ENCODE data around the gene STK24. TPM values are rescaled to one million over a fixed set of nuclear protein-coding genes. Genes with fewer than 3 reads are reported as not detected.

Gene STK24
- total RNA-seq, 5 donors from 2014 or later (not counting 1 experiment from before 2014, with no cell fraction given): 92.1 to 143 (median 113) TPM

DNA sequence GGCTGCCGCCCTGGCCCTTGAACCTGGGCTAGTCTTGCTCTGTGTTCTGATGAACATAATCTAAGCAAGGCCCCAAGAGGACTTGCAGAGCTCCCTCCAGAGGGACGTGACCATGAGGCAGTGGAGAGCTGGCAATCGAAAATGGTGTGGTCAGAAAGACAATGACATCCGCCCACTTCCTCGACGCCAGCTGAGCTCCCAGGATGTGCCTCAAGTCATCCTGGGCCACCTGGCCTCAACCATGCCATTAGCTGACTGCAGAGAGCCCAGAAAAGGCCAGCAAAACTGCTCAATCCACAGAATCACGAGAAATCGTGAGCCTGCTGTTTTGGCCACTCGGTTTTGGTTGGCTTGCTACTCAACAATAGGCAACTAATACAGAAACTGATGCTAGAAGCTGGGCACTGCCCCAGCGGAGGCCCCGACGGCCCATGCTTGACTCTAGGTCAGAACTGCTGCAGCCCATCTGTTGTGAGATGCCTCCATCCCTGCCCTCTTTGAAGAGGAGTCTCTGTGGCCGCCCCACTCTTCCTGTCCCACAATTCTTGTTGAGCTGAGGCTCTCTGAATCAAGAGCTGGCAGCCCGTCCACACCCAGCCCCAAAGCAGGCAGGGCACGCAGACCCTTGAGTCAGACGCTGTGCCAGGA is 53.3 kb downstream of the STK24 start:
- H3K36me3 ChIP-seq (ENCODE audit: control insufficient read depth in 2 of 2, extremely low read depth in 1 of 2, insufficient read depth in 1 of 2, low read length in 1 of 2): peaks cover 0 to 4% of the 10 kb centered on the region in 2 donors
- POLR2A ChIA-PET: no interaction called here
- Mint-ChIP-seq H3K9me3 (no peaks in the 10 kb centered on the region), H3K4me3 (peak overlapping the region in 2 of 3 donors; percentile 31), H3K4me1 (peaks cover 87 to 98% (median 95%) of the 10 kb centered on the region in 3 donors), H3K27me3 (no peaks in the 10 kb centered on the region), H3K36me3 (peaks cover 6% of the 10 kb centered on the region), H3K27ac (peak overlapping the region; percentile 66 to 80)
- 66% methylated on average over 14 of the region's 16 CpGs for WGBS (ENCODE audit: insufficient coverage)
- no peaks in the 10 kb centered on the region for H3K9me3 ChIP-seq
- no peak overlapping the region for H3K4me3 ChIP-seq (ENCODE audit: control insufficient read depth in 1 of 2, extremely low read depth in 1 of 2, low read length in 1 of 2)
- DNase-seq: no peak
- peak overlapping the region; percentile 27 for H3K27ac ChIP-seq (ENCODE audit: low read length)
- CTCF ChIA-PET: interaction anchor here in 1 of 2 donors (1.1 kb wide), 1 partner anchor 13 kb away, joined by 3 read pairs; no protein-coding TSS in a partner anchor
- peaks cover 4 to 79% of the 10 kb centered on the region in 2 experiments for H3K4me1 ChIP-seq (ENCODE audit: control insufficient read depth in 1 of 2, extremely low read depth in 1 of 2, insufficient read depth in 2 of 2, low read length in 2 of 2)
- ATAC-seq (replicated peaks in 1 of 4): peak in 1 of 4 experiments; percentile 15
- H3K27me3 ChIP-seq (replicated peaks in 1 of 2; ENCODE audit: control insufficient read depth in 2 of 2, extremely low read depth in 1 of 2, insufficient read depth in 2 of 2, low read length in 1 of 2): no peaks in the 10 kb centered on the region

- no peak for DNase-seq
- Histone ChIP-seq H3K9me3 (no peaks in the 10 kb centered on the region), H3K4me1 (ENCODE audit: control insufficient read depth in 1 of 2, extremely low read depth in 1 of 2, insufficient read depth in 2 of 2, low read length in 2 of 2) (peaks cover 4 to 68% of the 10 kb centered on the region in 2 experiments), H3K27me3 (replicated peaks in 1 of 2; ENCODE audit: control insufficient read depth in 2 of 2, extremely low read depth in 1 of 2, insufficient read depth in 2 of 2, low read length in 1 of 2) (no peaks in the 10 kb centered on the region), H3K4me3 (ENCODE audit: control insufficient read depth in 1 of 2, extremely low read depth in 1 of 2, low read length in 1 of 2) (no peak overlapping the region), H3K36me3 (ENCODE audit: control insufficient read depth in 2 of 2, extremely low read depth in 1 of 2, insufficient read depth in 1 of 2, low read length in 1 of 2) (peaks cover 0 to 4% of the 10 kb centered on the region in 2 donors), H3K27ac (ENCODE audit: low read length) (peak overlapping the region; percentile 27)
- no peak for ATAC-seq (replicated peaks in 1 of 4)
- 100% methylated on average over 2 of the region's 5 CpGs for WGBS (ENCODE audit: insufficient coverage)
- H3K9me3 Mint-ChIP-seq: no peaks in the 10 kb centered on the region
- H3K36me3 Mint-ChIP-seq: peaks cover 16% of the 10 kb centered on the region
- H3K4me1 Mint-ChIP-seq: peaks cover 91 to 100% (median 99%) of the 10 kb centered on the region in 3 donors
- POLR2A ChIA-PET: no interaction called here
- H3K27ac Mint-ChIP-seq: peak overlapping the region; percentile 11 to 78
- CTCF ChIA-PET: interaction anchor here in 1 of 2 donors (1.2 kb wide), 1 partner anchor 18 kb away, joined by 3 read pairs; no protein-coding TSS in a partner anchor
- H3K4me3 Mint-ChIP-seq: no peak overlapping the region
- no peaks in the 10 kb centered on the region for H3K27me3 Mint-ChIP-seq
Measured at GRCh38 chr13:98522371-98522770, 54.5 kb downstream of the STK24 start.

GRCh38 chr13:98521461-98522247 is 55.3 kb downstream of the STK24 start:
- WGBS (ENCODE audit: insufficient coverage): 94% methylated on average over 19 of the region's 20 CpGs
- Histone ChIP-seq H3K4me1 (ENCODE audit: control insufficient read depth in 1 of 2, extremely low read depth in 1 of 2, insufficient read depth in 2 of 2, low read length in 2 of 2) (peaks cover 4 to 65% of the 10 kb centered on the region in 2 experiments), H3K27me3 (replicated peaks in 1 of 2; ENCODE audit: control insufficient read depth in 2 of 2, extremely low read depth in 1 of 2, insufficient read depth in 2 of 2, low read length in 1 of 2) (no peaks in the 10 kb centered on the region), H3K4me3 (ENCODE audit: control insufficient read depth in 1 of 2, extremely low read depth in 1 of 2, low read length in 1 of 2) (no peak overlapping the region), H3K36me3 (ENCODE audit: control insufficient read depth in 2 of 2, extremely low read depth in 1 of 2, insufficient read depth in 1 of 2, low read length in 1 of 2) (peaks cover 1 to 10% of the 10 kb centered on the region in 2 donors), H3K9me3 (no peaks in the 10 kb centered on the region), H3K27ac (ENCODE audit: low read length) (no peak overlapping the region)
- H3K4me3 Mint-ChIP-seq: no peak overlapping the region
- H3K27ac Mint-ChIP-seq: peak overlapping the region; percentile 46 to 78
- ChIA-PET POLR2A (no interaction called here), CTCF (interaction anchor here in 1 of 2 donors (1.2 kb wide), 1 partner anchor 17 kb away, joined by 3 read pairs; no protein-coding TSS in a partner anchor)
- H3K27me3 Mint-ChIP-seq: no peaks in the 10 kb centered on the region
- ATAC-seq (replicated peaks in 1 of 4): no peak
- no peak for DNase-seq
- peaks cover 88 to 99% (median 98%) of the 10 kb centered on the region in 3 donors for H3K4me1 Mint-ChIP-seq
- peaks cover 18% of the 10 kb centered on the region for H3K36me3 Mint-ChIP-seq
- no peaks in the 10 kb centered on the region for H3K9me3 Mint-ChIP-seq

DNA sequence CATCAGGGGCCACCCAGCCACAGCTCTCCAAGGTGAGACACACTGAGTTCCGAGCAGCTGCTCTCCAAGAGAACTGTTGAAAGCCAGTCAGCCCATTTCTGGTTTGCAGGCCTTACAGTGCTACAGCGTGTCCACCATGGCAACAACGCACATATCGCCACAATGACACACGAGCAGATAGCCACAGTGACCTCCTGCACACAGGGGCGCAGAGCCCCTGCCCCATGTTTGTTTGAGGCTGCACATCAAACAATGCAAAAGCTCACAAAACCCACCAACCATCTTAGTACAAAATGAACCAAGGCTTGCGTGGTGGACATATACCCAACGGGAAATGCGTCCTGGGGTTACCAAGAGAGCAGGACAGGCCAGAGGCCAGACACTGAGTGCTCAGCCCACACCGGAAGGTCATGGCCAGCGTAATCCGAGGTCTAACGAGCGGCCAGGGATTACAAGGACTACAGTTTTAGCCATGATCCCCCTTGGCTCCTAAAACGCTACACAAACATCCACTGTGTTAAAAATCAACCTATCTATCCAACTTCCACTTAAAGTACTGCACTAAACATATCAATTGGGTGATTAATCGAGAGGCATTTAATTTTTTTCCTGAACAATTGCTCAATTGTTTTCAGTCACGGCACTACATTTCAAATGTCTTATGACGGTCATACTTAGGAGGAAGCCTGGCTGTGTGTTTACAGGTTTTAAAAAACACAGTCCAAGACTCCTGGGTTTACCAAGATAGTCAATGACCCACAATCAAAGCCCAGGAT is 56.0 kb downstream of the STK24 start:
- H3K27ac ChIP-seq (ENCODE audit: low read length): peak overlapping the region; percentile 26
- Mint-ChIP-seq H3K4me1 (peaks cover 88 to 99% (median 98%) of the 10 kb centered on the region in 3 donors), H3K27ac (peak overlapping the region; percentile 15 to 65), H3K4me3 (no peak overlapping the region), H3K36me3 (peaks cover 23% of the 10 kb centered on the region), H3K27me3 (no peaks in the 10 kb centered on the region), H3K9me3 (no peaks in the 10 kb centered on the region)
- H3K9me3 ChIP-seq: no peaks in the 10 kb centered on the region
- ChIA-PET POLR2A (no interaction called here), CTCF (interaction anchor here in 1 of 2 donors (1.1 kb wide), 1 partner anchor 132 kb away, joined by 3 read pairs; no protein-coding TSS in a partner anchor)
- ATAC-seq (replicated peaks in 1 of 4) (no peak), DNase-seq (no peak)
- peaks cover 3 to 10% of the 10 kb centered on the region in 2 donors for H3K36me3 ChIP-seq (ENCODE audit: control insufficient read depth in 2 of 2, extremely low read depth in 1 of 2, insufficient read depth in 1 of 2, low read length in 1 of 2)
- no peaks in the 10 kb centered on the region for H3K27me3 ChIP-seq (replicated peaks in 1 of 2; ENCODE audit: control insufficient read depth in 2 of 2, extremely low read depth in 1 of 2, insufficient read depth in 2 of 2, low read length in 1 of 2)
- 95% methylated on average over 12 of the region's 18 CpGs for WGBS (ENCODE audit: insufficient coverage)
- no peak overlapping the region for H3K4me3 ChIP-seq (ENCODE audit: control insufficient read depth in 1 of 2, extremely low read depth in 1 of 2, low read length in 1 of 2)
- H3K4me1 ChIP-seq (ENCODE audit: control insufficient read depth in 1 of 2, extremely low read depth in 1 of 2, insufficient read depth in 2 of 2, low read length in 2 of 2): peaks cover 7 to 70% of the 10 kb centered on the region in 2 experiments

DNA sequence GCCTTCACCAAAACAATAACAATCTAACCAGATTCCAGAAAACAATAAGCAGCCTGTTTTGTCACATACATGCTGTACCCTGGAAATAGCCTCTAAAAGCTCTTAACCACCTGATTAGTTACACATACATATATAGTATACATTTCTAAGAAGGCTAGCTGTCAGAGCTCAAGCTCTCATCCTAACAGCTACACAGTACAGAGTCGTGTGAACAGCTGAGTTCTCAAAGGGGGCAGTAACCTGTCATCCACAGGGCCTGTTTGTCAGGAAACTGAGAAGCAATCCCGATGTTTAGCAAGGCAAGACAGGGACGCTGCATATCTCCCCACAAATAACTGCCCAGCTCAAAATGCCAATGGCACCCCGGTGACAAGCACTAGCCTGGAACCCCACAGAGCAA is 56.9 kb downstream of the STK24 start:
- DNase-seq (no peak), ATAC-seq (replicated peaks in 1 of 4) (peak in 1 of 4 experiments; percentile 31)
- H3K27ac ChIP-seq (ENCODE audit: low read length): peak overlapping the region; percentile 17
- no peaks in the 10 kb centered on the region for H3K27me3 ChIP-seq (replicated peaks in 1 of 2; ENCODE audit: control insufficient read depth in 2 of 2, extremely low read depth in 1 of 2, insufficient read depth in 2 of 2, low read length in 1 of 2)
- H3K27ac Mint-ChIP-seq: peak overlapping the region; percentile 65 to 87
- H3K4me3 Mint-ChIP-seq: no peak overlapping the region
- H3K4me1 Mint-ChIP-seq: peaks cover 90 to 99% (median 98%) of the 10 kb centered on the region in 3 donors
- 69% methylated on average over 2 of the region's 4 CpGs for WGBS (ENCODE audit: insufficient coverage)
- CTCF ChIA-PET: interaction anchor here (0.7 to 1.1 kb wide), 2 partner anchors 16 to 133 kb away, joined by 3 to 4 read pairs; no protein-coding TSS in a partner anchor
- no peaks in the 10 kb centered on the region for H3K9me3 Mint-ChIP-seq
- no peak overlapping the region for H3K4me3 ChIP-seq (ENCODE audit: control insufficient read depth in 1 of 2, extremely low read depth in 1 of 2, low read length in 1 of 2)
- peaks cover 23% of the 10 kb centered on the region for H3K36me3 Mint-ChIP-seq
- H3K27me3 Mint-ChIP-seq: no peaks in the 10 kb centered on the region
- peaks cover 3 to 10% of the 10 kb centered on the region in 2 donors for H3K36me3 ChIP-seq (ENCODE audit: control insufficient read depth in 2 of 2, extremely low read depth in 1 of 2, insufficient read depth in 1 of 2, low read length in 1 of 2)
- H3K4me1 ChIP-seq (ENCODE audit: control insufficient read depth in 1 of 2, extremely low read depth in 1 of 2, insufficient read depth in 2 of 2, low read length in 2 of 2): peaks cover 7 to 62% of the 10 kb centered on the region in 2 experiments
- no peaks in the 10 kb centered on the region for H3K9me3 ChIP-seq
- POLR2A ChIA-PET: interaction anchor here in 1 of 2 donors (1.0 kb wide), 1 partner anchor 44 kb away, joined by 3 read pairs; no protein-coding TSS in a partner anchor
